Vagina (tissue), 2 donors: ENCODE measurements around the gene CTU1.

ENCODE experiments used
- POLR2A ChIP-seq, 2 donors: fragments of 450-650 bp; IDR thresholded peaks; one replicate each; pipeline ENCODE4 v1.6.1; 2017; ENCODE audit warnings: antibody characterized with exemption in 2 of 2, mild to moderate bottlenecking in 2 of 2, moderate library complexity in 2 of 2
- POLR2AphosphoS5 ChIP-seq, 2 donors: sonication (generic); formaldehyde crosslinking; IDR thresholded peaks; one replicate each; pipeline ENCODE4 v1.9.0; 2017; ENCODE audit warnings: antibody characterized with exemption in 2 of 2, mild to moderate bottlenecking in 2 of 2, low read depth in 1 of 2; ENCODE audit not compliant: insufficient read depth in 1 of 2
- TF ChIP-seq, protein P1 (sequence below), 3 experiments: fragments of 450-650 bp in 2 of 3; fragments of 200-600 bp in 1 of 3; sonication (generic) in 1 of 3; IDR thresholded peaks; one replicate each; pipeline ENCODE4 v1.5.1; 2017 to 2019; ENCODE audit warnings: antibody characterized with exemption in 3 of 3, mild to moderate bottlenecking in 2 of 3, moderate library complexity in 2 of 3

DNA sequence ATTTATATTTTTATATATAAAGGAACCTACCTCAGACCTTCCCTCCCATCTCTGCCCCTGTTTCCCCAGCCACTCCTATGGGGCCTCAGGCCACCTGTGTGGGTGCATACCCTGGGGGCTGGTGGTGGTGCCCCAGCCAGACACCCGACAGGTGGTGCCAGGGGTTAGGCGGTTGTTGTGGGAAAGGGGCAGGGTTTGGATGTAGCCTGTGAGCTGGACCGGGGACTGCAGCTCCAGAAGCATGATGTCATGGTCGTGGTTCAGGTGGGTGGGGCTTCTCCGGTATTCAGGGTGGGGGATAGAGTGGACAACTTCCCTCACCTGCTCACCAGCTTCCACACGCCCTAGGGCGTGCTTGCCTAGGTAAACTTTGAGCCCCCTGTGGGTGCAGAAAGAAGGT is 48.5 kb downstream of the CTU1 start:
- TF ChIP-seq, protein P1, sequence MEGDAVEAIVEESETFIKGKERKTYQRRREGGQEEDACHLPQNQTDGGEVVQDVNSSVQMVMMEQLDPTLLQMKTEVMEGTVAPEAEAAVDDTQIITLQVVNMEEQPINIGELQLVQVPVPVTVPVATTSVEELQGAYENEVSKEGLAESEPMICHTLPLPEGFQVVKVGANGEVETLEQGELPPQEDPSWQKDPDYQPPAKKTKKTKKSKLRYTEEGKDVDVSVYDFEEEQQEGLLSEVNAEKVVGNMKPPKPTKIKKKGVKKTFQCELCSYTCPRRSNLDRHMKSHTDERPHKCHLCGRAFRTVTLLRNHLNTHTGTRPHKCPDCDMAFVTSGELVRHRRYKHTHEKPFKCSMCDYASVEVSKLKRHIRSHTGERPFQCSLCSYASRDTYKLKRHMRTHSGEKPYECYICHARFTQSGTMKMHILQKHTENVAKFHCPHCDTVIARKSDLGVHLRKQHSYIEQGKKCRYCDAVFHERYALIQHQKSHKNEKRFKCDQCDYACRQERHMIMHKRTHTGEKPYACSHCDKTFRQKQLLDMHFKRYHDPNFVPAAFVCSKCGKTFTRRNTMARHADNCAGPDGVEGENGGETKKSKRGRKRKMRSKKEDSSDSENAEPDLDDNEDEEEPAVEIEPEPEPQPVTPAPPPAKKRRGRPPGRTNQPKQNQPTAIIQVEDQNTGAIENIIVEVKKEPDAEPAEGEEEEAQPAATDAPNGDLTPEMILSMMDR (IDR thresholded peaks at IDR 0.05), result no peak
- TF ChIP-seq POLR2AphosphoS5 (IDR thresholded peaks at IDR 0.05; ENCODE audit: insufficient read depth in 1 of 2, low read depth in 1 of 2) (no peak), POLR2A (IDR thresholded peaks at IDR 0.05) (no peak)
